Activated naive CD4-positive, alpha-beta T cell treated with anti-CD3 and anti-CD28 coated beads for 36 hours (primary cell): ENCODE measurements around the gene ATRIP. TPM values are rescaled to one million over a fixed set of nuclear protein-coding genes. Genes with fewer than 3 reads are reported as not detected.

Source experiments
- CTCF ChIA-PET: fragments of 350-600 bp; sonication (Branson Sonifier 250); formaldehyde crosslinking; loops from one replicate; lab custom pipeline; 2021; ENCODE audit warnings: antibody characterized with exemption; lab: Charles Lee
- DNase-seq: peaks from one replicate; pipeline ENCODE4 v3.0.0-alpha.2; 2020
- H3K27ac Mint-ChIP-seq: one replicate; pipeline ENCODE4 v1.8.0; 2021; ENCODE audit warnings: mild to moderate bottlenecking, mixed read lengths
- H3K27me3 Mint-ChIP-seq: one replicate; pipeline ENCODE4 v1.8.0; 2021; ENCODE audit warnings: low read depth, mixed read lengths
- H3K36me3 Mint-ChIP-seq: one replicate; pipeline ENCODE4 v1.8.0; 2021; ENCODE audit warnings: low read depth, mixed read lengths
- H3K4me1 Mint-ChIP-seq: one replicate; pipeline ENCODE4 v1.8.0; 2021; ENCODE audit warnings: low read depth, mixed read lengths
- H3K4me3 Mint-ChIP-seq: one replicate; pipeline ENCODE4 v1.8.0; 2021; ENCODE audit warnings: mild to moderate bottlenecking, moderate library complexity, mixed read lengths
- H3K9me3 Mint-ChIP-seq: one replicate; pipeline ENCODE4 v1.8.0; 2021; ENCODE audit warnings: mixed read lengths
- intact Hi-C: fragments of 100-400 bp; cut with micrococcal nuclease; formaldehyde crosslinking; loops from one replicate; pipeline ENCODE4 v1.15.1; 2023
- total RNA-seq, 2 experiments: library from RNA; stranded (reverse); gene quantifications; one replicate each; pipeline ENCODE4 v1.2.3, GENCODE V29; 2021

Gene ATRIP
- total RNA-seq, 2 experiments from 2014 or later = 8.9 to 10.0 TPM

DNA sequence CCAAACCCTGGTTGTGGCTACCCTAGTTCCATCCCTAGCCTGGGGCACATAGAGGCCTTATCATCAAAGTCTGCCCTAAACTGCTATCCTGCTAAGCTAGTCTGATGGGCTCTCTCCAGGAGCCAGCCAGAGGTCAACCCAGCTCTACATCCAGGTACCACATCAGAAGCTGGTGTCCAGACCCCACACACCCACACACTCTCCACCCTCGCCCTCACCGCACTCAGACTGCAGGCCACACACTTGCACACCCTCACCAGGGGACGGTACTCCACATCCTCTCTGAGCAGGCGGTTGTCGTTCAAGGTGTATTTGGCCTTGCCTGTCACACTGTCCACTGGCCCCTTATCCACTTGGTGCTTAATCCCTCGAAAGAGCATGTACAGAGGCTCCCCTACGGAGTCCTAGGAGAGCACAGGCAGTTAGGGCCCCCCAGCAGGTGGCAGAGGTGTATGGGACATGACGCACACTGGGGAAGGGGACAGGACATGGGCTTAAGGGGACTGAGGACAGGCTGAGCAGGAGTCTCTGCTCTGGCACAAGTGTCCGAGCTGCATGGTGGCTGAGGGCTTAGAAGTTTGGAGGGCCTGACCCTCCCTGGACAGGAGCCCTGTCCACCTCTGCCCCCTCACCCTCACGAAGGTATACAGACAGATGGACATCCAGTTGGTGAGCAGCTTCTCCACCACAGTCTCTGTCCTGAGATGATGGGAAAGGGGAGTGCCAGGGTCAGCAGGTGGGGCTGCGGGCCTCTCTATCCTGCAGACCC, 34.7 kb upstream of the ATRIP start:
- Mint-ChIP-seq H3K4me3 (no peak overlapping the region), H3K9me3 (no peaks in the 10 kb centered on the region), H3K36me3 (no peaks in the 10 kb centered on the region), H3K27me3 (no peaks in the 10 kb centered on the region), H3K4me1 (no peaks in the 10 kb centered on the region), H3K27ac (no peak overlapping the region)
- CTCF ChIA-PET = interaction anchor here (0.6 to 2.0 kb wide), 6 partner anchors 11 to 580 kb away, joined by 3 to 8 read pairs (median 6); no protein-coding TSS in a partner anchor
- no peak for DNase-seq
- intact Hi-C loops = no loop called here

DNA sequence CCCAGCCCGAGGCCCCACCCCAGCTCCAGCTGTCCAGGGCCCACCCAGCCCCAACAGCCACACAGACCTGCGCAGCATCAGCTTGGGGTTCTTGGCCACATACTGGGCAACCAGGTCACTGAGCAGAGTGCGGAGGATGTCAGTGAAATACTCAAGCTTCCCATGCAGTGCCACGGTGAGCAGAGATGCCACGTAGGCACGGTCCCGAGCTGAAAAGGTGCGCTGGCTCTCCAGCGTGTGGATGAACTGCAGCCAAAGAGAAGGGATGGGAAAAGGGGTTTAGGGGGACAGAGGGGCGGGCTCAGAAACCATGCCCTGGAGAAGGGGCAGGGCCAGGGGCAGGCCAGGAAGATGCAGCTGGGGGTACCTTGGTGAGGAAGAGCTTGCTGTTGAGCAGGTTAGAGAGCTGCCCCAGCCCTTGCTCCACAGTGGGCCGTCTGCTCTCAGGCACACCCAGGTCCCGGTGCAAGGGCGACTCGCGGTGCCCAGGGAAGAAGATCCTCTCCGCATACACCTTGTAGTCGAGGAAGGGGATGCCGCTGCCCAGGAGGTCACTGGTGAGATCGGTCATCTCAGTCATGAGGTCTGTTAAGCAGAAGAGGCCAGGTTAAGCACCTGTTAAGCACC, 34.0 kb upstream of the ATRIP start:
- intact Hi-C loops = no loop called here
- no peak for DNase-seq
- H3K27ac Mint-ChIP-seq = no peak overlapping the region
- H3K27me3 Mint-ChIP-seq = no peaks in the 10 kb centered on the region
- CTCF ChIA-PET = interaction anchor here (0.5 to 2.0 kb wide), 3 partner anchors 12 to 182 kb away, joined by 3 to 8 read pairs (median 7); no protein-coding TSS in a partner anchor
- no peaks in the 10 kb centered on the region for H3K9me3 Mint-ChIP-seq
- no peaks in the 10 kb centered on the region for H3K36me3 Mint-ChIP-seq
- H3K4me3 Mint-ChIP-seq = no peak overlapping the region
- H3K4me1 Mint-ChIP-seq = no peaks in the 10 kb centered on the region

DNA sequence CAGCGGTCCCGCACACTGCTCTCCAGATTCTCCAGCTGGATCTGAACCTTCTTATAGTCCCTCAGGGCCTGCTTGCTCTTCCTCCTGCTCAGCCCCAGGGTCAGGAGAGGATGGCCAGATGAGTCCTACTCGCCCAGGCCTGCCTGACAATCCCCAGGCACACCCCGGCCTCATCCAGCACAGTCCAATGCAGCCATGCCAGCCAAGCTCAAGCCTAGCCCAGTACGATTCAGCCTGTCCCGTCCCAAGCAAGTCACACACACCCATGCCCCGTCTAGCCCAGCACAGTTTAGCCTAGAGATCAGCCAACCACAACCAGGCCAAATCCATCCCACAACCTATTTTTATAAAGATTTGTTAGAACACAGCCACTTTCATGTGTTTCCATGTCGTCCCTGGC, 33.5 kb upstream of the ATRIP start:
- H3K27ac Mint-ChIP-seq = no peak overlapping the region
- H3K9me3 Mint-ChIP-seq = no peaks in the 10 kb centered on the region
- H3K4me3 Mint-ChIP-seq = no peak overlapping the region
- H3K4me1 Mint-ChIP-seq = no peaks in the 10 kb centered on the region
- intact Hi-C loops = no loop called here
- H3K36me3 Mint-ChIP-seq = no peaks in the 10 kb centered on the region
- no peak for DNase-seq
- CTCF ChIA-PET = interaction anchor here (0.5 to 2.0 kb wide), 2 partner anchors 23 to 183 kb away, joined by 3 to 8 read pairs; no protein-coding TSS in a partner anchor
- H3K27me3 Mint-ChIP-seq = no peaks in the 10 kb centered on the region

DNA sequence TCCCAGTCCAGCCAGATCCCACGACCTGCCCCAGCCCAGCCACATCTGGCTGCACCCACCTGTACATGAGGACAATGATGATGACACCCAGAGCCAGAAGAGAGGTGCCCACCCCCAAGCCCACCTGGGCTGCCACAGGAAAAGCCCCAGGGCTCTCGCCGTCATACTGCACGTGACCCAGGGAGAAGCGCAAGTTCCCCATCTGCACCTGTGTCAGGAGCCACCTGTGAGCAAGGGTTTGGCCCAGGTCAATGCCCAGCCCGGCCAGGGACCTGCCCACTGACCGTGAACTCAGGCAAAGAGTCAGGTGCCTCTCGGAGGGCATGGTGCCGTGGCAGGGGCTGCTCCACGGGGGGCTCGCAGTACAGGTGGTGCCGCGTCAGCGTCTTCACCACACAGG, 32.9 kb upstream of the ATRIP start:
- Mint-ChIP-seq H3K36me3 (no peaks in the 10 kb centered on the region), H3K4me3 (no peak overlapping the region), H3K9me3 (no peaks in the 10 kb centered on the region), H3K27me3 (no peaks in the 10 kb centered on the region), H3K27ac (no peak overlapping the region), H3K4me1 (no peaks in the 10 kb centered on the region)
- intact Hi-C loops = no loop called here
- CTCF ChIA-PET = interaction anchor here (2.0 to 3.1 kb wide), 2 partner anchors 22 kb away, joined by 8 to 14 read pairs; no protein-coding TSS in a partner anchor
- no peak for DNase-seq

DNA sequence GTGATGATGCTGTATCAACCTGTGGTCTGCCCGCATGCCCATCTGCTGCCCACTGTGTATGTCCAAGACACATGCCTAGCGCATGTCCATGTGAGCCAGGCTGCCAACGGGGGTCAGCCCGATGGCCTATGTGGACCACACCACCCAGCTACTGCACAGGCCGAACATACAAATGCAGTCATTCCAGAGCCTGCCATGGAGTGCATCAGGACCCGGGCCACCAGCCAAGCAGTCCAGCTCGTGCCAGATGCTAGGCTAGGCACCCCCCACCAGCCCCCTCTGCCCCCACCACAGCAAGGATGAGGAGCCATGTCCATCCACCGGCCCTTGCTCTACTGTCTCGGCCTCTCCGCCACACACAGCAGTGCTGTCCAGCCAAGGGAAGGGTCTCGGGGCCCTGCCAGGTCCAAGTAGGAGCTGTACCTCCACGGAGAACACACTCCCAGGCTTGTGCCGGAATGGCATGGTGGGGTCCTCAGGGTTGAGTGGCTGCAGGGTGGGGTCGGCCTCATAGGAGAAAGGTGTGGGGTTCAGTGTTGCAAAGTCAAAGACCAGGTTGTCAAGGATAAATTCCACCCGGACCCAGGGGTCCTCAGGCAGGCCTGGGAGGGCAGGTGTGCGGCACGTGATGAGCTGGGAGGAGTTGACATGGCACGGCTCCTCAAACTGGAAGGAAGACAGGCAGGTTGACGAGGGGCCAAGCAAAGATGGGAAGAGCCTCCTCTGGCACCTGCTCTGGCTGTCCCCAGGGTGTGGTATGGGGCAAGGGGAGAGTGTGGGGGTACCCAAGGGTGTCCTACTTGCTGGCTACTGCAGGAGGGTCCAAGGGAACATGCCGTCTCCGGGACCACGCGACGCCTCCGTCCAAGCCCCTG, 31.9 kb upstream of the ATRIP start:
- Mint-ChIP-seq H3K4me3 (no peak overlapping the region), H3K9me3 (no peaks in the 10 kb centered on the region), H3K27ac (no peak overlapping the region), H3K4me1 (no peaks in the 10 kb centered on the region), H3K27me3 (no peaks in the 10 kb centered on the region), H3K36me3 (no peaks in the 10 kb centered on the region)
- CTCF ChIA-PET = interaction anchor here (1.3 to 3.1 kb wide), 2 partner anchors 14 to 21 kb away, joined by 4 to 14 read pairs; no protein-coding TSS in a partner anchor
- intact Hi-C loops = no loop called here
- no peak for DNase-seq

DNA sequence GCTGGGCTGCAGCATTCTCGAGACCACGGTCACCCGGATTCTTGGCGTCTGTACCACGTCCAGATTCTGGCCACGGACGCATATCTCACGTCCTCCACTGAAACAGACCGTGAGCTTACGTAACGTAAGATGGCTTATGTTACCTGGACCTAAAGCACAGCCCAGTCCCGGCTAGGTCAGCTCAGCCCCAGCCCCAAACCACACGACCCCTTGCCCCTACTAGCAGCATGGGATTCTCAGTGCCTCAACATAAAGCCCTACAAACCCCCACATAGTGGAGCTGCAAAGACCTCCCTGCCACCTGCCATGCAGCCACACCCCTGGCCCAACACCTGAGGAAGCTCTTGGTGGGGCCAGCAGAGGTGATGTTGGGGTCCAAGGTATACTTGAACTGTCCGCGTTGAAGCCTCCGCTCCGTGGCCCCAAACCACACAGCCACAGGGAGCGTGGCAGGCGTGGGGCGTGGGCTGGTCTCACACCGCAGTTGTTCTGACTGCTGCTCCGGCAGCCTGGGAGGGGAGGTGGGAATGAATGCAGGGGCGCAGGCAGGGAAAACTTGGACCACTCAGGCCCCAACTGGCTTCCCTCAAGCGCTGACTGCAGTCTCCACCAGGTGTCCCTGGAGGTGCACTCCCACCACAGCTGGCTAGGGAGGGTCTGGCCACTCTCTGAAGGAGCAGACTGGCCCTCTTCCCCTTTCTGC, 31.1 kb upstream of the ATRIP start:
- Mint-ChIP-seq H3K9me3 (no peaks in the 10 kb centered on the region), H3K4me3 (no peak overlapping the region), H3K27me3 (no peaks in the 10 kb centered on the region), H3K27ac (no peak overlapping the region), H3K36me3 (no peaks in the 10 kb centered on the region), H3K4me1 (no peaks in the 10 kb centered on the region)
- DNase-seq = no peak
- intact Hi-C loops = no loop called here
- CTCF ChIA-PET = interaction anchor here (1.3 to 3.1 kb wide), 3 partner anchors 15 to 21 kb away, joined by 4 to 14 read pairs (median 7); no protein-coding TSS in a partner anchor

DNA sequence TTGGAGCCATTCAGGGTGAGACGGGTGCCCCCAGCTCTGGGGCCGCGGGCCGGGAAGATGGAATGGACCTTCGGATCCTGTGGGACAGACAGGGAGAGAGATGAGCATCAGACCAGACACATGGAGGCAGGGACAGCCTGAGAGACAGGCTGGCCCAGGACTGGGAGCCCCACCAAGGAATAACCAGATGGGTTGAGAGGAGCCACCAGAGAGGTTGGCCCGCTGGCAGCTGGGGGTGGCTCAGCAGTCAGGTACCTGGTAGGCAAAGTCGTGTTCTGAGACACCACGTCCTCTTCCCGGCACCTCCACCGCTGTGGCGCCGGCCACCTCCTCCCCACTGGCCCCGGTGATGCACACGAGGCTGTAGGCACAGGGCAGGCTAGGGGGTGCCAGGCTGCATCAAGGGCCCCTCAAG, 30.4 kb upstream of the ATRIP start:
- H3K4me3 Mint-ChIP-seq = no peak overlapping the region
- H3K36me3 Mint-ChIP-seq = no peaks in the 10 kb centered on the region
- H3K27ac Mint-ChIP-seq = no peak overlapping the region
- H3K9me3 Mint-ChIP-seq = no peaks in the 10 kb centered on the region
- intact Hi-C loops = no loop called here
- no peak for DNase-seq
- no peaks in the 10 kb centered on the region for H3K27me3 Mint-ChIP-seq
- no peaks in the 10 kb centered on the region for H3K4me1 Mint-ChIP-seq
- CTCF ChIA-PET = interaction anchor here (2.1 to 3.1 kb wide), 2 partner anchors 15 to 20 kb away, joined by 7 to 14 read pairs; no protein-coding TSS in a partner anchor

DNA sequence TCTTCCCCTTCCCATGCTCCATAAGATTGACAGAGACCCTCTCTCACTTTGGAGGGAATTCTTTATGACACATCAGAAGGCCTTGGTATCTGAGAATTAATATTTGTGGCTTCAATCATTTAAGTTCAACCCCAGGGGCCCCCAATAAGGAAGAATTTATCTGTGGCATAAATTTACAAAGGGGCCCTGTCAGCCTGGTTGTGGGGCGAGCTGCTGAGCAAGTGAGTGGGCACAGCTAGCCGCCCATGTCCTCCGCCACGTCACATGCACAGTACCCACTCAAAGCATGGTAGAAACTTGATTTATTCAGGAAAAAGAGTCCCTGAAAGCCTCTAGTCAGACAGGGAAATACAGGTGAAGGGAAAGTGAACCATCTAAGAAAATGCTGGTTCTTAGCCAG, 30.0 kb upstream of the ATRIP start:
- intact Hi-C loops = no loop called here
- Mint-ChIP-seq H3K4me3 (no peak overlapping the region), H3K4me1 (no peaks in the 10 kb centered on the region), H3K36me3 (no peaks in the 10 kb centered on the region), H3K27me3 (no peaks in the 10 kb centered on the region), H3K27ac (no peak overlapping the region), H3K9me3 (no peaks in the 10 kb centered on the region)
- no peak for DNase-seq
- CTCF ChIA-PET = interaction anchor here (2.1 to 3.1 kb wide), 2 partner anchors 16 to 19 kb away, joined by 7 to 14 read pairs; no protein-coding TSS in a partner anchor

DNA sequence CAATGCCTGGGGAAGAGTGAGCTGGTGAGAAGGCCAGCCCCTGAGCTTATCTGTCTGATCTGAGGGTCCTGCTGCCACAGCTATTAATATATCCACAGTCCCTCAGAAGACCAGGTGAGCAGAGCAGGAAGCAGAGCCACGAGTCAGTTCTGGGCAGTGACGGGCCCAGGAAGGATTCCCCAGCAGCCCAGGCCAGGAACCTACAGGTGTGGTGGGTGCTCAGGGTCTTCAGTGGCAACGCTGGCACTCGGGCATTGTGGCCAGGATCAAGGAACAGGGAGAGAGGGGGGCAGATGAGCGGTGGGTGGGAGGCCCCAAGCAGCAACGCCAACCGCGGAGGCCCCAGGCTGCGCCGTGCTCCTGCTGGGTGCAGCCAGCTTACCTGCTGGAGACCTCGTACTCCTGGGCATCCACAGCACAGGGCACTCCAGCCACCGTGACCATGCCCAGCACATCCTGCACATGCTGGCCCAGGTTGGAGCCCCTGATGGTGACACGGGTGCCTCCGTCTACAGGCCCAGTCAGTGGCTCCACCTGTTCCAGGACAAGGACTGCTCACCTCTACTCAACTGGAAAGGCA, 28.9 kb upstream of the ATRIP start:
- Mint-ChIP-seq H3K4me3 (no peak overlapping the region), H3K36me3 (no peaks in the 10 kb centered on the region), H3K4me1 (no peaks in the 10 kb centered on the region), H3K27ac (no peak overlapping the region), H3K9me3 (no peaks in the 10 kb centered on the region), H3K27me3 (no peaks in the 10 kb centered on the region)
- no peak for DNase-seq
- CTCF ChIA-PET = interaction anchor here (0.7 to 2.1 kb wide), 2 partner anchors 17 to 19 kb away, joined by 3 to 7 read pairs; no protein-coding TSS in a partner anchor
- intact Hi-C loops = no loop called here

DNA sequence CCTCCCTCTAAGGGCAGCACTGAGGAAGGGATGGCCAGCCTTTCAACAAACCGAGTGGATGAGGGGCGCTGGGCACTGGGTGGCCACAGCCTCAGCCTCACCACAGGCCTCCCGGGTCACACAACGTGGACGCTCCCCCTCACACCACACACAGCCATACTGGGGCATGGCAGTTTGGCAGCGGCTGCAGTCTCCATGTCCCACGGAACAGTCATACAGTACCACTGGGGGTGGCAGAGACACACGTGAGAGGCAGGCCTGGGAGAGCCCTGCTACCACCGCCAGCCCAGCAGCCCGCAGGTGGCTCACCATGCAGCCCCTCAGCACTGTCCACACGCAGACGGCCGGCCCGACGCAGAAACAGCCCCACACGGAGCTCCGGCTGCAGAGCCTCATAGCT, 28.4 kb upstream of the ATRIP start:
- intact Hi-C loops = no loop called here
- no peak for DNase-seq
- no peak overlapping the region for H3K27ac Mint-ChIP-seq
- no peaks in the 10 kb centered on the region for H3K36me3 Mint-ChIP-seq
- H3K4me1 Mint-ChIP-seq = no peaks in the 10 kb centered on the region
- H3K9me3 Mint-ChIP-seq = no peaks in the 10 kb centered on the region
- CTCF ChIA-PET = interaction anchor here (1.1 kb wide), 1 partner anchor 17 kb away, joined by 5 read pairs; no protein-coding TSS in a partner anchor
- no peaks in the 10 kb centered on the region for H3K27me3 Mint-ChIP-seq
- H3K4me3 Mint-ChIP-seq = no peak overlapping the region

DNA sequence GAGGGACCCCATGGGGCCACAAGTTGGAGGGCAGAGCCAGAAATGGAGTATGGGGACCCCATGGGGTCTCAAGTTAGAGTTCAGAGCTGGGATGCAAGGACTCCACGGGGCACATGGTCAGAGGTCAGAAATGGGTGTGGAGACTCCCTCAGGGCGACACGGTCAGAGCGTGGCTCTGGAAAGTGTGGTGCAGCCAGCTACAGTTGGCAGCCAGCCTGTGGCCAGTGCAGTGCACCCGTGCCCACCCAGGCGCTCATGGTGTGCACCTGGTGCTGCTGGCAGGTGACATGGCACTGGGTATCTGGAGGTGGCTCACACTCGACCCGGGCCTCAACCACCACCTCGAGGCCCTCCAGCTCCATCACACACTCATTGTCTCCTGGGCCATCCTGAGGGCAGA, 27.9 kb upstream of the ATRIP start:
- Mint-ChIP-seq H3K27me3 (no peaks in the 10 kb centered on the region), H3K4me3 (no peak overlapping the region), H3K4me1 (no peaks in the 10 kb centered on the region), H3K36me3 (no peaks in the 10 kb centered on the region), H3K9me3 (no peaks in the 10 kb centered on the region), H3K27ac (no peak overlapping the region)
- DNase-seq = no peak
- intact Hi-C loops = no loop called here
- CTCF ChIA-PET = interaction anchor here (1.0 to 1.5 kb wide), 4 partner anchors 17 to 131 kb away, joined by 4 to 7 read pairs (median 4); no protein-coding TSS in a partner anchor
